Subcutaneous adipose tissue (tissue), 4 donors: ENCODE measurements around the gene SLC9A3. TPM values are rescaled to one million over a fixed set of nuclear protein-coding genes. Genes with fewer than 3 reads are reported as not detected.

Experiments
- CTCF ChIP-seq: fragments of 450-650 bp; IDR thresholded peaks from one replicate; pipeline ENCODE4 v1.5.1; 2016; ENCODE audit warnings: low read depth, mild to moderate bottlenecking, control low read depth, antibody characterized with exemption, moderate library complexity
- total RNA-seq, 4 donors: library from RNA; depleted of rRNA; stranded (reverse); fragments of >200 nt; gene quantifications; one replicate each; pipeline ENCODE4 v1.1.0, GENCODE V29; 2016

Gene SLC9A3
- total RNA-seq, 4 donors from 2014 or later = 1.3 to 2.3 (median 1.6) TPM

GRCh38 chr5:561408-561807 lies 37.2 kb upstream of the SLC9A3 start:
- TF ChIP-seq CTCF = no peak

GRCh38 chr5:560792-561166 lies 36.5 kb upstream of the SLC9A3 start:
- no peak for TF ChIP-seq CTCF

GRCh38 chr5:558871-559503 lies 34.7 kb upstream of the SLC9A3 start:
- no peak for TF ChIP-seq CTCF

GRCh38 chr5:558326-558725 lies 34.1 kb upstream of the SLC9A3 start:
- TF ChIP-seq CTCF = no peak

GRCh38 chr5:556909-557441 lies 32.7 kb upstream of the SLC9A3 start:
- no peak for TF ChIP-seq CTCF

GRCh38 chr5:555058-555623 lies 30.9 kb upstream of the SLC9A3 start:
- TF ChIP-seq CTCF = no peak

- no peak for TF ChIP-seq CTCF
These were observed 30.2 kb upstream of the SLC9A3 start for GRCh38 chr5:554284-554988.
